Measurements from ENCODE around the gene FAM180A. TPM values are rescaled to one million over a fixed set of nuclear protein-coding genes. Genes with fewer than 3 reads are reported as not detected.

FAM180A gene
- total and polyA plus RNA-seq, 9 of the 15 experiments (the other 6 are each of a cell fraction or from before 2014, with no cell fraction given), result not detected

DNA sequence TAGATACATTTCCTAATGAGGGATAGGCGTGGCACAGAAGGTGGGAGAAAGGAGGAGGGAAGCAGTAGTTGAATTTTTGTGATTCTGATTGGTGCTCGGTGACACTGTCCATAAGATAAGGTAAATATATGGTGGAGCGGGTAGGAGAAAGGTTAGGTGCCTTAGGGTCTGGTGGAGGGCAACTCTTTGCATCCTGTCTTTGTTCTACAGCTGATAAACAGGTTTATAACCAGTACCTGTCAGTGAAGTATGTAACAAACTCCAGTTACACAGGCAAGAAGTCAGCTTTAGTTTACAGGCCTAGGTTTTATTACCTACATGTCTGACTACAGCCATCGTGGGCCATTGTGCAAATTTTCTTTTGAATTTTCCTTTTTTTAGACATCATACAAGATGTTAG, 10.9 kb upstream of the FAM180A start:
- H4K20me1 ChIP-seq (replicated peaks; ENCODE audit: control insufficient read depth, insufficient read depth, low read length), result no peaks in the 10 kb centered on the region
- no peak overlapping the region for H3K27ac ChIP-seq (ENCODE audit: extremely low read depth, low read depth, low read length)
- ATAC-seq, result no peak
- no peak overlapping the region for H2AFZ ChIP-seq (ENCODE audit: low read depth, low read length)
- in situ Hi-C loops (cut with MboI), result no loop called here
- no peaks in the 10 kb centered on the region for H3K9me1 ChIP-seq (ENCODE audit: control insufficient read depth, insufficient read depth, low read length)
- POLR2A ChIA-PET, result interaction anchor here (1.1 kb wide), 1 partner anchor 10 kb away, joined by 3 read pairs; no protein-coding TSS in a partner anchor
- CTCF ChIA-PET (ENCODE audit: low intra/inter-chr PET ratio), result no interaction called here
- H3K9ac ChIP-seq (ENCODE audit: insufficient read depth in 1 of 2, low read depth in 2 of 2, low read length in 2 of 2), result no peak overlapping the region
- DNase-seq (ENCODE audit: extremely low read depth in 1 of 4, low spot score in 3 of 4), result no peak
- no peak overlapping the region for H3K4me3 ChIP-seq
- 1% methylated on average over 4 of the region's 4 CpGs for WGBS (ENCODE audit: insufficient coverage, low coverage, missing lambda C conversion rate)
- H3K9me3 ChIP-seq (replicated peaks; ENCODE audit: control insufficient read depth, insufficient read depth, low read depth, low read length), result 0 out of 2 replicates have a peak, but pooled peaks cover 5% of the 10 kb centered on the region
- no peak overlapping the region for H3K4me2 ChIP-seq (ENCODE audit: insufficient read depth, low read length)
- BruUV-seq (replicated peaks), result no TSS peak
- H3K4me1 ChIP-seq (replicated peaks in 1 of 2; ENCODE audit: control insufficient read depth in 2 of 2, insufficient read depth in 2 of 2, low read length in 2 of 2), result no peaks in the 10 kb centered on the region; a peak in 1 of 5 replicates
- intact Hi-C loops (cut with micrococcal nuclease), result no loop called here
- TF ChIP-seq ZNF197 (CRISPR knock-in tag; IDR thresholded peaks at IDR 0.05; ENCODE audit: low read depth) (no peak), TOE1 (IDR thresholded peaks at IDR 0.05; ENCODE audit: borderline replicate concordance) (no peak), TOE1 (CRISPR knock-in tag; IDR thresholded peaks at IDR 0.05; ENCODE audit: borderline replicate concordance, low read depth) (no peak), NFRKB (IDR thresholded peaks at IDR 0.05; ENCODE audit: low read depth) (no peak), SMARCB1 (IDR thresholded peaks at IDR 0.05; ENCODE audit: insufficient read length, low read depth) (no peak), SNIP1 (IDR thresholded peaks at IDR 0.05; ENCODE audit: low read depth) (no peak)
- TF ChIP-seq, protein P1, sequence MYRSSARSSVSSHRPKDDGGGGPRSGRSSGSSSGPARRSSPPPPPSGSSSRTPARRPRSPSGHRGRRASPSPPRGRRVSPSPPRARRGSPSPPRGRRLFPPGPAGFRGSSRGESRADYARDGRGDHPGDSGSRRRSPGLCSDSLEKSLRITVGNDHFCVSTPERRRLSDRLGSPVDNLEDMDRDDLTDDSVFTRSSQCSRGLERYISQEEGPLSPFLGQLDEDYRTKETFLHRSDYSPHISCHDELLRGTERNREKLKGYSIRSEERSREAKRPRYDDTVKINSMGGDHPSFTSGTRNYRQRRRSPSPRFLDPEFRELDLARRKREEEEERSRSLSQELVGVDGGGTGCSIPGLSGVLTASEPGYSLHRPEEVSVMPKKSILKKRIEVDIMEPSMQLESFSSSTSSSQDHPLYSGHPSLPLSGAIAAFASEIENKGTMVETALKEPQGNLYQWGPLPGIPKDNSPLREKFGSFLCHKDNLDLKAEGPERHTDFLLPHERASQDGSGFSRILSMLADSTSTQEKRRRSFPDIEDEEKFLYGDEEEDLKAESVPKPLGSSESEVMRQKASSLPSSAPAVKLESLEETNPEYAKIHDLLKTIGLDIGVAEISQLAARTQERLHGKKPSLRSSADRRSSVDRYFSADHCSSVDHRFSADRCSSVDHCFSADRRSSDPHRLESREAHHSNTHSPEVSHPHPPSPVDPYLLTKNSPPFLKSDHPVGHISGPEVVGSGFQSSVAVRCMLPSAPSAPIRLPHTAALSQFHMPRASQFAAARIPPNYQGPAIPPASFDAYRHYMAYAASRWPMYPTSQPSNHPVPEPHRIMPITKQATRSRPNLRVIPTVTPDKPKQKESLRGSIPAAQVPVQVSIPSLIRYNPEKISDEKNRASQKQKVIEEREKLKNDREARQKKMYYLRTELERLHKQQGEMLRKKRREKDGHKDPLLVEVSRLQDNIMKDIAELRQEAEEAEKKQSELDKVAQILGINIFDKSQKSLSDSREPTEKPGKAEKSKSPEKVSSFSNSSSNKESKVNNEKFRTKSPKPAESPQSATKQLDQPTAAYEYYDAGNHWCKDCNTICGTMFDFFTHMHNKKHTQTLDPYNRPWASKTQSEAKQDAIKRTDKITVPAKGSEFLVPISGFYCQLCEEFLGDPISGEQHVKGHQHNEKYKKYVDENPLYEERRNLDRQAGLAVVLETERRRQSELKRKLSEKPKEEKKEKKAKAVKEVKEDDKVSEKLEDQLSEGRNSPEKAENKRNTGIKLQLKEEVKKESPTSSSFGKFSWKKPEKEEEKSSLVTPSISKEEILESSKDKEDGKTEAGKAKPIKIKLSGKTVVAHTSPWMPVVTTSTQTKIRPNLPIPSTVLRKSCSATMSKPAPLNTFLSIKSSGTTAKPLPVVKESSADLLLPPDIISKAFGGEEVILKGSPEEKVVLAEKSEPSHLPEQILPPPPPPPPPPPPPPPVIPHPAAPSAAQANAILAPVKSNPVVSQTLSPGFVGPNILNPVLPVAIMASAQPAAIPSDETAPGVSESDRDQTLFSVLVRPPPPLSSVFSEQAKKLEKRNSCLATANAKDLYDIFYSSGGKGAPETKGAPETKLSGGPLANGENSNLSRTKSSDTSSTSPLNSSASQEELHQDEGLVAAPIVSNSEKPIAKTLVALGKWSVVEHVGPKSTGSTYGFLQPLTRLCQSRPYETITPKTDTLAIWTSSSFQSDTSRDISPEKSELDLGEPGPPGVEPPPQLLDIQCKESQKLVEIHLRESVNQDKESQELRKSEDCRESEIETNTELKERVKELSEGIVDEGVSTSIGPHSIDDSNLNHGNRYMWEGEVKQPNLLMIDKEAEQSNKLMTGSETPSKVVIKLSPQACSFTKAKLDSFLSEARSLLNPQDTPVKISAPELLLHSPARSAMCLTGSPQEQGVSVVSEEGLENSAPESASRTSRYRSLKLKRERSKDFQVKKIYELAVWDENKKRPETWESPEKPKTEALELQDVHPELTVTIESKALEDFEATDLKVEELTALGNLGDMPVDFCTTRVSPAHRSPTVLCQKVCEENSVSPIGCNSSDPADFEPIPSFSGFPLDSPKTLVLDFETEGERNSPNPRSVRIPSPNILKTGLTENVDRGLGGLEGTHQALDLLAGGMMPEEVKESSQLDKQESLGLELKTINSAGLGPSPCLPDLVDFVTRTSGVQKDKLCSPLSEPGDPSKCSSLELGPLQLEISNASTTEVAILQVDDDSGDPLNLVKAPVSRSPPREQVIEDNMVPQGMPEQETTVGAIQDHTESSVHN (IDR thresholded peaks at IDR 0.05; ENCODE audit: borderline replicate concordance in 1 of 2, low read depth in 1 of 2), result no peak
- TF ChIP-seq, protein P2, sequence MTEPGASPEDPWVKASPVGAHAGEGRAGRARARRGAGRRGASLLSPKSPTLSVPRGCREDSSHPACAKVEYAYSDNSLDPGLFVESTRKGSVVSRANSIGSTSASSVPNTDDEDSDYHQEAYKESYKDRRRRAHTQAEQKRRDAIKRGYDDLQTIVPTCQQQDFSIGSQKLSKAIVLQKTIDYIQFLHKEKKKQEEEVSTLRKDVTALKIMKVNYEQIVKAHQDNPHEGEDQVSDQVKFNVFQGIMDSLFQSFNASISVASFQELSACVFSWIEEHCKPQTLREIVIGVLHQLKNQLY (CRISPR knock-in tag; conservative IDR thresholded peaks at IDR 0.05), result no peak
- no peaks in the 10 kb centered on the region for H3K79me2 ChIP-seq (ENCODE audit: control insufficient read depth, insufficient read depth, low read length)
- no peaks in the 10 kb centered on the region for H3K36me3 ChIP-seq (ENCODE audit: control insufficient read depth, insufficient read depth, low read length)
- no peak for FAIRE-seq
- H3K27me3 ChIP-seq (ENCODE audit: control insufficient read depth in 2 of 2, insufficient read depth in 2 of 2, low read length in 2 of 2), result peaks cover 44 to 47% of the 10 kb centered on the region in 2 experiments; a peak in 4 of 5 replicates

Measured in K562 (cell line).